CD4-positive, alpha-beta T cell treated with Interleukin-12 subunit alpha and Interleukin-12 subunit beta, for 1 hour (primary cell): ENCODE data around the gene HTR6.

Source experiments
- DNase-seq: peaks from one replicate; pipeline ENCODE4 v3.0.0-alpha.2; 2020

Gene HTR6

GRCh38 chr1:19728413-19729145, 63.9 kb downstream of the HTR6 start:
- no peak for DNase-seq

DNA sequence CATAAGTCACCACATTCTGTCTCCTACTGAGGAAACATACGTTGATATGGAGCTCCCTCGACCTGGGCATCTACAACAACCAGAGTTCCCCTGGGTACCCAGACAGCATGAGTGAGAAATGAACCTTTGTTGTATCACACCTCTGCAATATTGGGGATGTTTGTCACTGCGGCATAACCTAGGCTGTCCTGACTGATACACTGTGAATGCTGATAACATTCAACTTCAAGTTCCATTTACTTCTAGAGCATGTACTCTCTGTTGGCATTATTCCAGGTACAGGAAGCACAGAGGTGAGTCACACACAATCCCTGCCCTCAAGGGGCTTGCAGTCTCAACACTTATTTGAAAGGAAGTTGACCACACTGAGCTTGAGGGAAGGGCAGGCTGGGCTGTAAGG, 65.6 kb downstream of the HTR6 start:
- DNase-seq, result no peak
